Suprapubic skin (tissue), 4 donors: ENCODE measurements around the gene MSMP. TPM values are rescaled to one million over a fixed set of nuclear protein-coding genes. Genes with fewer than 3 reads are reported as not detected.

Experiments used
- DNase-seq, 2 donors: peaks; one replicate each; pipeline ENCODE4 v3.0.0-alpha.2; 2019; ENCODE audit warnings: low spot score in 2 of 2
- H3K27ac ChIP-seq: fragments of 200-600 bp; sonication (generic); one replicate; pipeline ENCODE4 v1.5.1; 2019
- H3K27me3 ChIP-seq: fragments of 200-600 bp; sonication (generic); one replicate; pipeline ENCODE4 v1.5.1; 2019
- H3K36me3 ChIP-seq: fragments of 200-600 bp; sonication (generic); one replicate; pipeline ENCODE4 v1.5.1; 2019
- H3K4me1 ChIP-seq: fragments of 200-600 bp; sonication (generic); one replicate; pipeline ENCODE4 v1.5.1; 2019
- H3K4me3 ChIP-seq: fragments of 200-600 bp; sonication (generic); one replicate; pipeline ENCODE4 v1.5.1; 2019; ENCODE audit warnings: mild to moderate bottlenecking
- H3K9me3 ChIP-seq: fragments of 200-600 bp; sonication (generic); one replicate; pipeline ENCODE4 v1.5.1; 2019
- EP300 ChIP-seq: sonication (generic); formaldehyde crosslinking; IDR thresholded peaks from one replicate; pipeline ENCODE4 v1.6.1; 2017; ENCODE audit warnings: antibody characterized with exemption
- POLR2A ChIP-seq, 2 donors: fragments of 450-650 bp; IDR thresholded peaks; one replicate each; pipeline ENCODE4 v1.6.1; 2017; ENCODE audit warnings: antibody characterized with exemption in 2 of 2, mild to moderate bottlenecking in 2 of 2, moderate library complexity in 2 of 2
- POLR2AphosphoS5 ChIP-seq, 3 donors: sonication (generic); formaldehyde crosslinking; IDR thresholded peaks; one replicate each; pipeline ENCODE4 v1.6.1; 2017; ENCODE audit warnings: antibody characterized with exemption in 3 of 3
- WGBS: methylation state at CpG from one replicate; pipeline ENCODE4 v1.1.5; 2018; 5-methylcytosine and 5-hydroxymethylcytosine counted together
- total RNA-seq, 4 donors: library from RNA; depleted of rRNA; stranded (reverse); fragments of >200 nt; gene quantifications; one replicate each; pipeline ENCODE4 v1.1.0, GENCODE V29; 2016
- TF ChIP-seq, protein P1 (sequence below), 2 donors: fragments of 200-600 bp in 1 of 2; fragments of 450-650 bp in 1 of 2; sonication (generic) in 1 of 2; IDR thresholded peaks; one replicate each; pipeline ENCODE4 v1.5.1; 2016 to 2019; ENCODE audit warnings: antibody characterized with exemption in 2 of 2, mild to moderate bottlenecking in 1 of 2, moderate library complexity in 1 of 2

MSMP gene
- total RNA-seq, 4 donors from 2014 or later = not detected

DNA sequence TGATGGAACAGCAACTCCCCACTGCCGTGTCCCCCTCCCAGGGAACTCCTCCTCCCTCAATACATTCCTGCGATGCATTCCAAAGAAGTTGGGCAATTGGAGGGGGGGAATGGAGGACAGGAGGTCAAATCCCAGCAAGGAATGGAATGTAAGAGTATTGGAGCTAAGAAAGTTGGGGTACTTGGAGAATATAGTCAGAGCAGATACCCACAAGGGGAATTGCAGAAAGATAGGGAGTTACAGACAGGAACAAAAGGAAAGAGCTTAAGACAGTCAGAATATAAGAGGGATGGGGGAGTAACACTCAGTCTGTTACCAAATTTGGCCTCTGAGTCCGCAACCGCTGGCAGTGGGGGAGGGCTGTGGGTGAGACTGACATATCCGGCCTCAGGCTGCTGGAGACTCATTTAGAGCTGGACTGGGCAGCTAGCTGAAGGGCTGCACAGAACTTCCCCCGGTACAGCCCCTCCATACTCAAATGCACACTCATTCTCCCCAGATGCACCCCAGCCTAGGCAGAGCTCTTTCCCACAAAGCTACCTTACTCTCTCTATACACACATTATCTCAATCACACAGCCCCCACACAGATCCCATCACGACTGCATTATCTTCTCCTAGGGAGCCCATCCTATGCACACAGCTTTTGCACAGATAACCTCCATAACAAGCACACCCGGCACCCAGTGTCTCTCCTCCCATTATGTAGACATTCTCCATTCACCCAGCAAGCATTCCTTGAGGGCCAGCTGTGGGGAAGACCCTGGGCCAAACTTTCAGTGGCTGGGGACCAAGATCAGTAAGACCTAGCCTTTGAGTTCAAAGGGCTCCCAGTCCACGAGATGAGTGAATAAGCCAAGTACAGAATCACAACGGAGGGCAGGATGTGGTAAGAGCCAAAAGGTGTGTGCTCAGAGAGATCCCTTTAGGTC lies 25.8 kb downstream of the MSMP start:
- Histone ChIP-seq H3K36me3 (peaks cover 29% of the 10 kb centered on the region), H3K4me1 (peaks cover 56% of the 10 kb centered on the region), H3K27me3 (no peaks in the 10 kb centered on the region), H3K4me3 (peak overlapping the region; percentile 65), H3K9me3 (no peaks in the 10 kb centered on the region), H3K27ac (peak overlapping the region; percentile 61)
- WGBS = 16% methylated on average over 10 of the region's 10 CpGs
- no peak for TF ChIP-seq EP300
- TF ChIP-seq POLR2AphosphoS5 (IDR thresholded peaks at IDR 0.05) = peak in 1 of 3 donors; percentile 64
- no peak for DNase-seq

DNA sequence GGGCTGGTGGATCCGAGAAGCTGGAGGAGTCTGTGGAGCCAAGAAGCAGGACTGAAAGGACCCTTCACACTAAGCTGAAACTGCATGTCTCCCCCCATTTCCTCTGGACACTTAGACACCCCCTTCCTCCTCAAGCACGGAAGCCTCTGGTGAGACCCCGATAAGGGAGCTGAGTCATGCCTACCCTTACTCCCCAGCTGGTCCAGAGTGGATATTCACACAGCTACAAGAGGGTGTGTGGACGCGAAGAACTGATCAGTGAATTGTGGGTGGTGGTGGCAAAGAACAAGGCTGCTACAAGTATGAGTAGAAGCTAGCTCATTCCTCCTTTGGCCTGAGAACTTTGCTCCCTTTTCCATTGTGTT lies 26.4 kb downstream of the MSMP start:
- H3K9me3 ChIP-seq = no peaks in the 10 kb centered on the region
- H3K4me3 ChIP-seq = peak overlapping the region; percentile 65
- peak overlapping the region; percentile 61 for H3K27ac ChIP-seq
- peaks cover 50% of the 10 kb centered on the region for H3K4me1 ChIP-seq
- no peaks in the 10 kb centered on the region for H3K27me3 ChIP-seq
- peaks cover 36% of the 10 kb centered on the region for H3K36me3 ChIP-seq
- DNase-seq = no peak
- 71% methylated on average over 5 of the region's 5 CpGs for whole genome bisulfite sequencing
- TF ChIP-seq, protein P1, sequence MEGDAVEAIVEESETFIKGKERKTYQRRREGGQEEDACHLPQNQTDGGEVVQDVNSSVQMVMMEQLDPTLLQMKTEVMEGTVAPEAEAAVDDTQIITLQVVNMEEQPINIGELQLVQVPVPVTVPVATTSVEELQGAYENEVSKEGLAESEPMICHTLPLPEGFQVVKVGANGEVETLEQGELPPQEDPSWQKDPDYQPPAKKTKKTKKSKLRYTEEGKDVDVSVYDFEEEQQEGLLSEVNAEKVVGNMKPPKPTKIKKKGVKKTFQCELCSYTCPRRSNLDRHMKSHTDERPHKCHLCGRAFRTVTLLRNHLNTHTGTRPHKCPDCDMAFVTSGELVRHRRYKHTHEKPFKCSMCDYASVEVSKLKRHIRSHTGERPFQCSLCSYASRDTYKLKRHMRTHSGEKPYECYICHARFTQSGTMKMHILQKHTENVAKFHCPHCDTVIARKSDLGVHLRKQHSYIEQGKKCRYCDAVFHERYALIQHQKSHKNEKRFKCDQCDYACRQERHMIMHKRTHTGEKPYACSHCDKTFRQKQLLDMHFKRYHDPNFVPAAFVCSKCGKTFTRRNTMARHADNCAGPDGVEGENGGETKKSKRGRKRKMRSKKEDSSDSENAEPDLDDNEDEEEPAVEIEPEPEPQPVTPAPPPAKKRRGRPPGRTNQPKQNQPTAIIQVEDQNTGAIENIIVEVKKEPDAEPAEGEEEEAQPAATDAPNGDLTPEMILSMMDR (IDR thresholded peaks at IDR 0.05) = no peak
- TF ChIP-seq POLR2A (IDR thresholded peaks at IDR 0.05) (no peak), POLR2AphosphoS5 (IDR thresholded peaks at IDR 0.05) (no peak), EP300 (no peak)

DNA sequence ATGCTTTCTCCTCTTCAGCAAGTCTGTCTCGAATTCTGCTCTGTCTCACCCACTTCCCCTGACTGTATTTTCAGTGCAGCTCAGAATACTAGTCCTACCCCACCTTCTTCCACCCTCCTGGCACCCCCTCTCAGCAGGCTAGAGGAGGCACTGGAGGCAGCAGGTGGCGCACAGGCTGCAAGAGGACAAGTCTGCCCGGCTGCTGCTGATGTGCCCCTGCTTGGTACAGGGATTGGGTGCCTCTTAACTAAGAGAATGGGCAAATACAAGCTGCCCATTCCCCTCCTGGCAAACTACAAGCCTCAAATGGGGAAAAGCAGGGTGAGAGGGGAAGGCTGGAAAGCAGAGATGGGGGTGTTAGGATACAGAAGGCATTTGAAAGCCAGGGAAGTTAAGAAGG lies 27.1 kb downstream of the MSMP start:
- 61% methylated on average over 3 of the region's 3 CpGs for whole genome bisulfite sequencing
- no peak for DNase-seq
- Histone ChIP-seq H3K36me3 (peaks cover 43% of the 10 kb centered on the region), H3K27ac (peak overlapping the region; percentile 61), H3K27me3 (no peaks in the 10 kb centered on the region), H3K4me1 (peaks cover 49% of the 10 kb centered on the region), H3K9me3 (no peaks in the 10 kb centered on the region), H3K4me3 (peak overlapping the region; percentile 65)
- TF ChIP-seq EP300 (no peak), POLR2A (IDR thresholded peaks at IDR 0.05) (no peak), POLR2AphosphoS5 (IDR thresholded peaks at IDR 0.05) (no peak)
- TF ChIP-seq, protein P1 (IDR thresholded peaks at IDR 0.05) = no peak

DNA sequence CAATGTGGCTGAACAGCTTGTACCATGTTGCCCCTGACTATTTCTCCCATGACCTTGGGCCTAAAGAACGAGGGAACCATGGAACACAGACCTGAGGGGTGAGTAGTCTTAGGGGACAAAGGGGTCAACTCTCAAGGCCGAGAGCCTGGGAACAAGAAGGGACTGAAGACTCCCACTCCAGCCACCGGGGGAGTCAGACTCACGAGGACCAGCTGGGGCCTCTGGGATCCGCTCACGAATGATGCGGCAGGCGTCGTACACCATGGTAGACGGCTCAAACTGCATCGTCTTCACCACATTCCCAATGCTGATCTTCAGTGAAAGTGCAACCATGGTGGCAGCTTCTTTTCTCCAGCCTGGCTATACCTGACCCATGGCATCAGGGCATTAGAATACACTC lies 28.7 kb downstream of the MSMP start:
- Histone ChIP-seq H3K9me3 (no peaks in the 10 kb centered on the region), H3K36me3 (peaks cover 59% of the 10 kb centered on the region), H3K27ac (no peak overlapping the region), H3K4me3 (no peak overlapping the region), H3K27me3 (no peaks in the 10 kb centered on the region), H3K4me1 (peaks cover 37% of the 10 kb centered on the region)
- TF ChIP-seq POLR2AphosphoS5 (IDR thresholded peaks at IDR 0.05) (no peak), EP300 (no peak), POLR2A (IDR thresholded peaks at IDR 0.05) (no peak)
- TF ChIP-seq, protein P1 (IDR thresholded peaks at IDR 0.05) = no peak
- no peak for DNase-seq
- 92% methylated on average over 11 of the region's 11 CpGs for WGBS

DNA sequence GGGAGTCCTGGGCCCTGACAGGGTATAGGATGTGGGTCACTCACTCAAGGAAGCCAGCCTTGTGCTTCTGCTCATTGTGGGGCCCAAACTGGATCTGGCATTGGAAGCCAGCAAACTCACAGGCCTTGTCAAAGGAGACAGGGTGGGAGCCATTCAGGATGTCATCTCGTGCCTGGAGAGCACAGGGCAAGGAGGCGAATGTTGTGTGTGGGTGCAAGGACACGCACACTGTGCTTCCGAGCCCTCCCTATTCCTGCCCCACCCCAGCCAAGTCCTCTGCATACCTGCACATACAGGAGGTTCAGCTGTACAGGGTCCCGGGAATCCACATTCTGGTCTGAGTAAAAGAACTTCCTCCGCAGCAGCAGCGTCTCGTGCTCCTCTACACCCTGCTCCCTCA lies 30.2 kb downstream of the MSMP start:
- no peaks in the 10 kb centered on the region for H3K27me3 ChIP-seq
- WGBS = 86% methylated on average over 8 of the region's 8 CpGs
- no peaks in the 10 kb centered on the region for H3K9me3 ChIP-seq
- peaks cover 73% of the 10 kb centered on the region for H3K36me3 ChIP-seq
- no peak for DNase-seq
- H3K4me1 ChIP-seq = peaks cover 22% of the 10 kb centered on the region
- H3K27ac ChIP-seq = no peak overlapping the region
- TF ChIP-seq POLR2A (IDR thresholded peaks at IDR 0.05) (no peak), POLR2AphosphoS5 (IDR thresholded peaks at IDR 0.05) (no peak), EP300 (no peak)
- TF ChIP-seq, protein P1 (IDR thresholded peaks at IDR 0.05) = no peak
- H3K4me3 ChIP-seq = no peak overlapping the region
